H9 (cell line): ENCODE measurements around the gene EPS15. TPM values are rescaled to one million over a fixed set of nuclear protein-coding genes. Genes with fewer than 3 reads are reported as not detected.

Experiments
- DNase-seq: peaks from one replicate; pipeline ENCODE4 v3.0.0-alpha.2; 2017
- H2AFZ ChIP-seq: one replicate; pipeline ENCODE4 v1.6.1; 2013; ENCODE audit warnings: mild to moderate bottlenecking, low read length, control low read depth, moderate library complexity
- H2AK5ac ChIP-seq: 2 replicates; pipeline ENCODE4 v1.6.1; 2013; ENCODE audit warnings: low read length, control low read depth, mixed read lengths; ENCODE audit not compliant: insufficient read length
- H2BK120ac ChIP-seq: one replicate; pipeline ENCODE4 v1.6.1; 2013; ENCODE audit warnings: low read depth, mild to moderate bottlenecking, low read length, control low read depth, inconsistent platforms; ENCODE audit not compliant: poor library complexity, severe bottlenecking
- H2BK12ac ChIP-seq: 2 replicates; pipeline ENCODE4 v1.6.1; 2013; ENCODE audit warnings: low read length, control low read depth, mixed read lengths, low read depth; ENCODE audit not compliant: insufficient read length
- H2BK15ac ChIP-seq: 2 replicates; pipeline ENCODE4 v1.6.1; 2013; ENCODE audit warnings: low read depth, low read length, control low read depth
- H2BK20ac ChIP-seq: one replicate; pipeline ENCODE4 v1.6.1; 2013; ENCODE audit warnings: low read depth, mild to moderate bottlenecking, low read length, control low read depth, inconsistent platforms; ENCODE audit not compliant: poor library complexity, severe bottlenecking
- H2BK5ac ChIP-seq: 2 replicates; pipeline ENCODE4 v1.6.1; 2013; ENCODE audit warnings: low read length, control low read depth, mixed read lengths; ENCODE audit not compliant: insufficient read length
- H3K14ac ChIP-seq: 2 replicates; pipeline ENCODE4 v1.6.1; 2013; ENCODE audit warnings: low read length, control low read depth; ENCODE audit not compliant: insufficient read depth
- H3K18ac ChIP-seq: 2 replicates; pipeline ENCODE4 v1.6.1; 2013; ENCODE audit warnings: low read depth, mild to moderate bottlenecking, mixed read lengths, low read length, control low read depth; ENCODE audit not compliant: insufficient read length
- H3K23ac ChIP-seq: 2 replicates; pipeline ENCODE4 v1.6.1; 2013; ENCODE audit warnings: low read length, control low read depth, mixed read lengths, low read depth; ENCODE audit not compliant: insufficient read length
- H3K23me2 ChIP-seq: 2 replicates; pipeline ENCODE4 v1.6.1; 2013; ENCODE audit warnings: low read depth, mild to moderate bottlenecking, mixed read lengths, low read length, control low read depth; ENCODE audit not compliant: insufficient read length, poor library complexity, severe bottlenecking
- H3K27ac ChIP-seq: 2 replicates; pipeline ENCODE4 v1.5.1; 2013; ENCODE audit warnings: low read length, control low read depth, mixed read lengths, low read depth; ENCODE audit not compliant: insufficient read length
- H3K27me3 ChIP-seq: 2 replicates; pipeline ENCODE4 v1.6.1; 2013; ENCODE audit warnings: low read length, control low read depth, inconsistent platforms; ENCODE audit not compliant: insufficient read depth
- H3K4ac ChIP-seq: 2 replicates; pipeline ENCODE4 v1.6.1; 2013; ENCODE audit warnings: low read depth, mild to moderate bottlenecking, control low read depth, inconsistent platforms, low read length, moderate library complexity
- H3K4me1 ChIP-seq: 2 replicates; pipeline ENCODE4 v1.6.1; 2013; ENCODE audit warnings: low read length, control low read depth, inconsistent platforms; ENCODE audit not compliant: insufficient read depth
- H3K4me2 ChIP-seq: 2 replicates; pipeline ENCODE4 v1.6.1; 2013; ENCODE audit warnings: low read length, control low read depth, mixed read lengths; ENCODE audit not compliant: insufficient read length, insufficient read depth
- H3K56ac ChIP-seq: 2 replicates; pipeline ENCODE4 v1.6.1; 2013; ENCODE audit warnings: low read depth, mild to moderate bottlenecking, mixed read lengths, low read length, control low read depth; ENCODE audit not compliant: insufficient read length
- H3K79me1 ChIP-seq: 2 replicates; pipeline ENCODE4 v1.6.1; 2013; ENCODE audit warnings: low read depth, mild to moderate bottlenecking, moderate library complexity, low read length, control low read depth, inconsistent platforms; ENCODE audit not compliant: insufficient read depth, poor library complexity, severe bottlenecking
- H3K79me2 ChIP-seq: 2 replicates; pipeline ENCODE4 v1.6.1; 2013; ENCODE audit warnings: low read length, control low read depth, inconsistent platforms; ENCODE audit not compliant: insufficient read depth
- H3K9ac ChIP-seq: 2 replicates; pipeline ENCODE4 v1.6.1; 2013; ENCODE audit warnings: low read length, control low read depth, mixed read lengths; ENCODE audit not compliant: insufficient read length; ENCODE audit errors: extremely low read depth
- H3K9me3 ChIP-seq: one replicate; pipeline ENCODE4 v1.6.1; 2013; ENCODE audit warnings: low read depth, low read length, inconsistent platforms; ENCODE audit not compliant: control insufficient read depth
- H3T11ph ChIP-seq: one replicate; pipeline ENCODE4 v1.6.1; 2013; ENCODE audit warnings: mild to moderate bottlenecking, low read length, control low read depth, inconsistent platforms
- H4K20me1 ChIP-seq: one replicate; pipeline ENCODE4 v1.6.1; 2013; ENCODE audit not compliant: control insufficient read depth, insufficient read length, insufficient read depth
- H4K5ac ChIP-seq: 2 replicates; pipeline ENCODE4 v1.6.1; 2013; ENCODE audit warnings: low read depth, mild to moderate bottlenecking, mixed read lengths, low read length, control low read depth; ENCODE audit not compliant: insufficient read length
- H4K8ac ChIP-seq: replicated peaks from 2 replicates; pipeline ENCODE4 v1.6.1; 2013; ENCODE audit warnings: low read length, control low read depth, mixed read lengths, low read depth; ENCODE audit not compliant: insufficient read length
- H4K91ac ChIP-seq: 2 replicates; pipeline ENCODE4 v1.6.1; 2013; ENCODE audit warnings: low read depth, mild to moderate bottlenecking, moderate library complexity, mixed read lengths, low read length, control low read depth; ENCODE audit not compliant: insufficient read length
- H3K27ac Mint-ChIP-seq, 3 experiments: 2 replicates in 2 of 3; 3 replicates in 1 of 3; pipeline ENCODE4 v1.8.0; 2020 to 2021; ENCODE audit warnings: mixed read lengths in 3 of 3, mild to moderate bottlenecking in 1 of 3, moderate library complexity in 1 of 3
- H3K27me3 Mint-ChIP-seq: 2 replicates; pipeline ENCODE4 v1.8.0; 2021; ENCODE audit warnings: low read depth, mild to moderate bottlenecking, moderate library complexity, mixed read lengths
- H3K36me3 Mint-ChIP-seq, 3 experiments: 2 replicates in 2 of 3; 3 replicates in 1 of 3; pipeline ENCODE4 v1.8.0; 2020 to 2021; ENCODE audit warnings: low read depth in 3 of 3, mixed read lengths in 3 of 3; ENCODE audit not compliant: insufficient read depth in 1 of 3
- H3K4me1 Mint-ChIP-seq, 2 experiments: 2 replicates each; pipeline ENCODE4 v1.8.0; 2020; ENCODE audit warnings: mixed read lengths in 2 of 2
- H3K4me3 Mint-ChIP-seq, 2 experiments: 2 replicates in 1 of 2; 3 replicates in 1 of 2; pipeline ENCODE4 v1.8.0; 2020 to 2021; ENCODE audit warnings: mild to moderate bottlenecking in 2 of 2, mixed read lengths in 2 of 2, moderate library complexity in 1 of 2
- H3K9me3 Mint-ChIP-seq, 2 experiments: 2 replicates in 1 of 2; 3 replicates in 1 of 2; pipeline ENCODE4 v1.8.0; 2020; ENCODE audit warnings: mild to moderate bottlenecking in 2 of 2, mixed read lengths in 2 of 2, moderate library complexity in 1 of 2
- CTCF ChIP-seq: fragments of 200-600 bp; sonication (generic); conservative IDR thresholded peaks from 3 replicates; pipeline ENCODE4 v1.8.0; 2021; ENCODE audit warnings: antibody characterized with exemption, mild to moderate bottlenecking
- WGBS: extraction: QIAGEN DNeasy Blood & Tissue Kit; methylation state at CpG from one replicate; pipeline ENCODE4 v1.1.7; 2013; ENCODE audit warnings: missing lambda C conversion rate, low lambda C conversion rate, mixed read lengths; ENCODE audit not compliant: insufficient read length; ENCODE audit errors: extremely low coverage; 5-methylcytosine and 5-hydroxymethylcytosine counted together
- total RNA-seq: library from RNA; stranded (reverse); gene quantifications from 2 replicates; pipeline ENCODE4 v1.2.1, GENCODE V29; 2021

EPS15 gene
- total RNA-seq, 1 experiment from 2014 or later: 44.1 TPM

DNA sequence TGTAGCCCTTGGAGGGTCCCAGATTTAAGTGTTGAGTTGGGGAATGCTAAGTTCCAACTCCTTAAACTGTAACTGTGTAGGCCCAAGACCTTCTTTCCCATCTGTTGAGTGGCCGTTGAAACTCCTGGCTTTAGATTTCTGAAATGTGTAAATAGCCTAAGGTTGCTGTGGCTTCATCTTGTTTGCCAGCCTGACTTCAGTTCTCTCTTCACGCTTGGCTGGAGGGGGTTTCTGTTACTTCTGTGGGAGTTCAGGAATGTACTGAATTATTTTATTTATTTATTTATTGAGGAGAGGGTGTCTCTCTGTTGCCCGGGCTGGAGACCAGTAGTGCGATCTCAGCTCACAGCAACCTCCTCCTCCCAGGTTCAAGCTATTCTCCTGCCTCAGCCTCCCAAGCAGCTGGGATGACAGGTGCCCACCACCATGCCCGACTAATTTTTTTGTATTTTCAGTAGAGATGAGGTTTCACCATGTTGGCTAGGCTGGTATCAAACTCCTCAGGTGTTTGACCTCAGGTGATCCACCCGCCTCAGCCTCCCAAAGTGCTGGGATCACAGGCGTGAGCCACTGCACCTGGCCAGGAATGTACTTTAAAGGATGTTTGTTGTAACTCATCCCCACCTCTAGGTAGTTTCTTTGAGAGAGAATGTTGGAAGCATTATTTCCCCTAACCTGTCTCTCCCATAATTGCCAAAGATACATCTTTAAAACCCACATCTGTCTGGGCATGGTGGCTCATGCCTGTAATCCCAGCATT, 194.6 kb downstream of the EPS15 start:
- H4K91ac ChIP-seq: no peak overlapping the region
- H3T11ph ChIP-seq: no peak overlapping the region
- no peak overlapping the region for H3K18ac ChIP-seq
- H3K4ac ChIP-seq: no peak overlapping the region
- H3K4me2 ChIP-seq: no peak overlapping the region
- H3K36me3 Mint-ChIP-seq: no peaks in the 10 kb centered on the region
- no peaks in the 10 kb centered on the region for H3K9me3 ChIP-seq
- no peak overlapping the region for H3K4me3 Mint-ChIP-seq
- no peak overlapping the region for H2BK5ac ChIP-seq
- no peak overlapping the region for H2AK5ac ChIP-seq
- no peaks in the 10 kb centered on the region for H3K79me1 ChIP-seq
- TF ChIP-seq CTCF: no peak
- H4K8ac ChIP-seq: no peak overlapping the region
- no peak overlapping the region for H2BK15ac ChIP-seq
- H3K4me1 Mint-ChIP-seq: peaks cover 13 to 27% of the 10 kb centered on the region in 2 experiments
- H3K79me2 ChIP-seq: no peaks in the 10 kb centered on the region
- H3K9ac ChIP-seq: no peak overlapping the region
- peaks cover 11% of the 10 kb centered on the region; the same call in 1 of the 2 replicates for H3K27me3 Mint-ChIP-seq
- H2BK20ac ChIP-seq: no peak overlapping the region
- H3K27ac Mint-ChIP-seq: no peak overlapping the region
- H3K4me1 ChIP-seq: no peaks in the 10 kb centered on the region
- H3K56ac ChIP-seq: no peak overlapping the region
- no peak overlapping the region for H4K5ac ChIP-seq
- no peaks in the 10 kb centered on the region for H3K27me3 ChIP-seq
- H2AFZ ChIP-seq: no peak overlapping the region
- H3K23ac ChIP-seq: no peak overlapping the region
- WGBS: no CpG with 5 or more reads among the region's 7 CpGs
- H3K9me3 Mint-ChIP-seq: no peaks in the 10 kb centered on the region
- H4K20me1 ChIP-seq: no peaks in the 10 kb centered on the region
- H3K23me2 ChIP-seq: no peaks in the 10 kb centered on the region
- H2BK12ac ChIP-seq: no peak overlapping the region
- DNase-seq: no peak
- H3K27ac ChIP-seq: no peak overlapping the region
- no peak overlapping the region for H2BK120ac ChIP-seq
- H3K14ac ChIP-seq: no peak overlapping the region
